Memory B cell (primary cell): Measurements from ENCODE around the gene LOXHD1.

Source experiments
- ATAC-seq: fragments of 150-1000 bp; cut with Tn5 transposase; 2 replicates; pipeline ENCODE4 v1.10.0; 2021; ENCODE audit warnings: low read depth, mild to moderate bottlenecking, moderate library complexity
- DNase-seq, 2 donors: peaks; one replicate each; pipeline ENCODE4 v3.0.0; 2022; ENCODE audit warnings: low spot score in 2 of 2
- H3K27ac Mint-ChIP-seq: one replicate; pipeline ENCODE4 v1.8.0; 2022; ENCODE audit warnings: mild to moderate bottlenecking, moderate library complexity, mixed read lengths
- H3K27me3 Mint-ChIP-seq: one replicate; pipeline ENCODE4 v1.8.0; 2022; ENCODE audit warnings: mixed read lengths
- H3K36me3 Mint-ChIP-seq: one replicate; pipeline ENCODE4 v1.8.0; 2022; ENCODE audit warnings: mild to moderate bottlenecking, mixed read lengths
- H3K4me1 Mint-ChIP-seq: one replicate; pipeline ENCODE4 v1.8.0; 2022; ENCODE audit warnings: mixed read lengths
- H3K4me3 Mint-ChIP-seq: one replicate; pipeline ENCODE4 v1.8.0; 2022; ENCODE audit warnings: mild to moderate bottlenecking, moderate library complexity, mixed read lengths
- H3K9me3 Mint-ChIP-seq: one replicate; pipeline ENCODE4 v1.8.0; 2022; ENCODE audit warnings: mixed read lengths

LOXHD1 gene

DNA sequence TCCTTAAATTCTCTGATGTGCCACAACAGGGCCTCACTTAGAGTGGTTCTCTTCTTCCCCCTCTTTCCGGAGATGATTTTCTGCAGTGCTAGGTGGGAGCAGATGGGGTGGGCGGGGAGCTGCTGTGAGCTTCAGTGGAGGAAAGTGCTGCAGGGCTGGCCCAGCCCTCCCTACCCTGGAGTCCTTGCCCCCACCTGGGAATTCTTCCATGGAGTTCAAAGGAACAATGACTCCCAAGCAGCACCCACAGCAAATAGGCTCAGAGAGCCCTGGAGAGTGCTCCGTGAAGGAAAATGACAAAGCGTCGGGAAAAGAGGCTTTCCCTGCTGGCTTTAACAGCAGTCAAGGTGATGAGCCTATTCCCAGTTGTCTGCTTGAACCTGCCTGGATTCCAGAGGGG is 28.8 kb downstream of the LOXHD1 start:
- DNase-seq: no peak
- Mint-ChIP-seq H3K4me1 (peaks cover 3% of the 10 kb centered on the region), H3K27me3 (peaks cover 8% of the 10 kb centered on the region), H3K27ac (no peak overlapping the region), H3K36me3 (no peaks in the 10 kb centered on the region), H3K4me3 (no peak overlapping the region), H3K9me3 (no peaks in the 10 kb centered on the region)
- no peak for ATAC-seq

DNA sequence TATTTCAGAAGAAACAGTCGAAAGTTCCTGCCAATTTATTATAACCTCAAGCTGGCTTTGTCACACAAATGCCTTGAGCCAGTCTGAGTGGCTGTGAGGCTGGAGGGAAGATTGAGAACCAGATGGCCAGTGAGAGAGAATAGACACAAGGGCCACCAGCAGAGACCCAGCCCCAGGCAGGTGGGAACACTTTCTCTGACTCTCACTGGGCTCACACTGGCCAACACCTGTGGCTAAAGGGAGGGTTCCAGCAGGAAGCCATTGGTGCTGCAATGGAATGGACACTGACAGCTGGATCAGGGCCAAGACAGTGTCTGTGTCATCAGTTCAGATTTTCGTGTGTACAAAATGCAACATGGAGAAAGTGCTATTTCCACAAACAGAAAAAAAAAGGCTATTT is 29.9 kb downstream of the LOXHD1 start:
- H3K27ac Mint-ChIP-seq: no peak overlapping the region
- H3K4me3 Mint-ChIP-seq: no peak overlapping the region
- H3K27me3 Mint-ChIP-seq: peaks cover 8% of the 10 kb centered on the region
- no peaks in the 10 kb centered on the region for H3K36me3 Mint-ChIP-seq
- no peaks in the 10 kb centered on the region for H3K9me3 Mint-ChIP-seq
- DNase-seq (no peak), ATAC-seq (no peak)
- H3K4me1 Mint-ChIP-seq: peaks cover 3% of the 10 kb centered on the region

DNA sequence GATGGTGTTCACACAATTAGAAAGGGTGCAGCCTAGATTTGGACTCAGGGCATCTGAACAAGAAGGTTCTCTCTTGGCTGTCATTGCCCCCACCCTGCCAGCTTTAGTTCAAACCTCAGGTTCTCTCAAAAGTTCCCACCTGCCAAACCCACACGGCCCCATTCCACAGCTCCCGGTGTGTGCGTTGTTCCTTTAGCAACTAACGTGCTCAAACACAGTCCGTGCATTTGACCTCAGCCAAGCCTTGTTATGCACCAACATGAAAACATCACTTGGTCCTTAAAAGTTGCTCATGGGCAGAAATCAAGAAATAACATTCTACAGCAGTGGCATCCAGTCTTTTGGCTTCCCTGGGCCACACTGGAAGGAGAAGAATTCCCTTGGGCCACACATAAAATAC is 32.0 kb downstream of the LOXHD1 start:
- DNase-seq (no peak), ATAC-seq (no peak)
- Mint-ChIP-seq H3K36me3 (no peaks in the 10 kb centered on the region), H3K4me1 (peaks cover 3% of the 10 kb centered on the region), H3K27ac (no peak overlapping the region), H3K4me3 (no peak overlapping the region), H3K9me3 (no peaks in the 10 kb centered on the region), H3K27me3 (peaks cover 5% of the 10 kb centered on the region)

GRCh38 chr18:46624127-46624526 is 32.9 kb downstream of the LOXHD1 start:
- Mint-ChIP-seq H3K4me3 (no peak overlapping the region), H3K27me3 (peaks cover 7% of the 10 kb centered on the region), H3K4me1 (peaks cover 3% of the 10 kb centered on the region), H3K27ac (no peak overlapping the region), H3K36me3 (no peaks in the 10 kb centered on the region), H3K9me3 (no peaks in the 10 kb centered on the region)
- DNase-seq (no peak), ATAC-seq (no peak)

DNA sequence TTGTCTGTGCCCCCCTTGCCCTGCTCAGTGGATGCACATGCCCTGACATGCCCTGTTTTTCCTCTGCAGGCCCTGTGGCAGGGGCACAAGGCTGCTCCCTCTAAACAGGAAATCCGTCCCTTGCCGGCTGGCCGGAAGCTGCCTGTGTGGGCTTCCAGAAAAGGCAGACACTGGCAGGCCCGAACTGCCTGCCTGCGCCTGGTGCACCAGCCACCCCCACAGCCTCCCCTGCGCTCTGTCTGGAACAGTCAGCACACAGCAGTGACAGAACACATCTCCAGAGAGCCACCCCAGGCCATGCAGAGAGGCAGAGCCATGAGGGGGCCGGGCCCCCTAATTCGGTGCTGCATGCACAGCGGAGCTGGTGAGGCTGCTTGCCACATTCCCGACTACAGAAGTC is 33.5 kb downstream of the LOXHD1 start:
- Mint-ChIP-seq H3K9me3 (no peaks in the 10 kb centered on the region), H3K36me3 (no peaks in the 10 kb centered on the region), H3K4me3 (no peak overlapping the region), H3K4me1 (peaks cover 3% of the 10 kb centered on the region), H3K27me3 (peaks cover 8% of the 10 kb centered on the region), H3K27ac (no peak overlapping the region)
- ATAC-seq: no peak
- DNase-seq: no peak

DNA sequence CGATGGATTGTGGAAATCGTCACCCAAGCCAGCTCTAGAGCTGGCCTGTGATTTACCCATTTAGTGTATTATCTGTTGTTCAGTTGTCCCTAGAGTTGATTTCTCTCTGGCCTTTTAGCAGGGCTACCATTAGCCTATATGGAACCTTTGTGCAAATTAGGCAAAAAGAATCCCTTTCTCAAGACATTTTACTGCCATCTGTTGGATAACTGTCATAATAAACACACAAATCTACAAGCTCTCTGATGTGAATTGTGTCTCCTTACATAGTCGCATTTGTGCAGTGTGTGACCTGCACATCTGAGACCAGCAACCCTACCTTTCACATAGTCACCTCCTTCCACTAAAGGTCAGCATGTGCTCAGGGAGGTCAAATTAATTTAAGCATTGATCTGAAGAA is 34.0 kb downstream of the LOXHD1 start:
- Mint-ChIP-seq H3K4me1 (peaks cover 3% of the 10 kb centered on the region), H3K36me3 (no peaks in the 10 kb centered on the region), H3K27me3 (peaks cover 10% of the 10 kb centered on the region), H3K27ac (no peak overlapping the region), H3K4me3 (no peak overlapping the region), H3K9me3 (no peaks in the 10 kb centered on the region)
- ATAC-seq: no peak
- no peak for DNase-seq

- H3K36me3 Mint-ChIP-seq: no peaks in the 10 kb centered on the region
- ATAC-seq (no peak), DNase-seq (no peak)
- no peak overlapping the region for H3K4me3 Mint-ChIP-seq
- peaks cover 14% of the 10 kb centered on the region for H3K27me3 Mint-ChIP-seq
- H3K4me1 Mint-ChIP-seq: peaks cover 3% of the 10 kb centered on the region
- H3K27ac Mint-ChIP-seq: no peak overlapping the region
- H3K9me3 Mint-ChIP-seq: no peaks in the 10 kb centered on the region
Measured at GRCh38 chr18:46622451-46622850, 34.6 kb downstream of the LOXHD1 start.

DNA sequence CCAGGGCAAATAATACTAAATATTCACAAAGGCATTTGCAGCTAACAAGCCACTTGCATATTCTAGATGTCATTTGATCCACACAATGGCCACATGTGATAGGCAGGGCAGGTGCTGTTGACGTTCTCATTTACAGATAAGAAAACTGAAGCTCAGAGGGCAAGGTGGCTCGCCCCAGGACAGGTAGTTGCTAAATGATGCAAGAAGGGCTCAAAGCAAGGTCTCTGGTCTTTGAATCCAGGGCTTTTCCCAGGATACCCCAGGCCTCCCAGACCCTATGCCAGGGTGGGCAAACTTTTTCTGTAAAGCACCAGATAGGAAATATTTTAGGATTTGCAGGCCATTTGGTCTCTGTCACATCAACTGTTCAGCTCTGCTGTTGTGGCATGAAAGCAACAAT is 35.1 kb downstream of the LOXHD1 start:
- H3K4me3 Mint-ChIP-seq: no peak overlapping the region

GRCh38 chr18:46621111-46621766 is 35.8 kb downstream of the LOXHD1 start:
- Mint-ChIP-seq H3K36me3 (no peaks in the 10 kb centered on the region), H3K27me3 (peaks cover 14% of the 10 kb centered on the region), H3K9me3 (no peaks in the 10 kb centered on the region), H3K4me1 (peaks cover 3% of the 10 kb centered on the region), H3K27ac (no peak overlapping the region), H3K4me3 (no peak overlapping the region)
- DNase-seq: no peak
- no peak for ATAC-seq

More for the DNA sequence above, 35.1 kb downstream of the LOXHD1 start:
- ATAC-seq: no peak
- peaks cover 14% of the 10 kb centered on the region for H3K27me3 Mint-ChIP-seq
- H3K9me3 Mint-ChIP-seq: no peaks in the 10 kb centered on the region
- DNase-seq: no peak
- H3K4me1 Mint-ChIP-seq: peaks cover 3% of the 10 kb centered on the region
- no peak overlapping the region for H3K27ac Mint-ChIP-seq
- H3K36me3 Mint-ChIP-seq: no peaks in the 10 kb centered on the region

GRCh38 chr18:46619559-46619958 is 37.5 kb downstream of the LOXHD1 start:
- Mint-ChIP-seq H3K36me3 (no peaks in the 10 kb centered on the region), H3K4me3 (no peak overlapping the region), H3K9me3 (no peaks in the 10 kb centered on the region), H3K4me1 (peaks cover under 1% of the 10 kb centered on the region), H3K27ac (no peak overlapping the region), H3K27me3 (peaks cover 12% of the 10 kb centered on the region)
- ATAC-seq: no peak
- no peak for DNase-seq

DNA sequence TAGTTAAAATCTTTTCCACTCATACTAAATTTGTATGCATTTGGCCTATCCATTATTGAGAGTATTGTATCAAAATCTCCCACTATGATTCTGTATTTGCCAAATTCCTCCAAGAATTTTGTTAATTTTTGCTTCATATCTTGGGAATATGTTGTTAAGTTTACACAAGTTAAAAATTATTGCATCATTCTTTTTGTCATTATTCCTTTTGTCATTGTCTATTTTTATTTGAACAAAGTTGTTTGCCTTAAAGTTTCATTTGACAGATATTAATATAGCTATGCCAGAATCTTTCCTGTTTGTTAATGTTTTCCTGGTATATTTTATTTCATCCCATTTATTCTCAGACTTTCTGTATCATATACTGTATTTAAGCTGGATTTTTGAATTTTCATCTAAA is 41.3 kb downstream of the LOXHD1 start:
- no peak for ATAC-seq
- no peak overlapping the region for H3K27ac Mint-ChIP-seq
- H3K27me3 Mint-ChIP-seq: peaks cover 11% of the 10 kb centered on the region
- no peak overlapping the region for H3K4me3 Mint-ChIP-seq
- no peaks in the 10 kb centered on the region for H3K36me3 Mint-ChIP-seq
- no peaks in the 10 kb centered on the region for H3K9me3 Mint-ChIP-seq
- H3K4me1 Mint-ChIP-seq: no peaks in the 10 kb centered on the region
- DNase-seq: no peak

- Mint-ChIP-seq H3K4me1 (no peaks in the 10 kb centered on the region), H3K4me3 (no peak overlapping the region)
- no peak for DNase-seq
Measured at GRCh38 chr18:46609048-46609447, 48.0 kb downstream of the LOXHD1 start.

DNA sequence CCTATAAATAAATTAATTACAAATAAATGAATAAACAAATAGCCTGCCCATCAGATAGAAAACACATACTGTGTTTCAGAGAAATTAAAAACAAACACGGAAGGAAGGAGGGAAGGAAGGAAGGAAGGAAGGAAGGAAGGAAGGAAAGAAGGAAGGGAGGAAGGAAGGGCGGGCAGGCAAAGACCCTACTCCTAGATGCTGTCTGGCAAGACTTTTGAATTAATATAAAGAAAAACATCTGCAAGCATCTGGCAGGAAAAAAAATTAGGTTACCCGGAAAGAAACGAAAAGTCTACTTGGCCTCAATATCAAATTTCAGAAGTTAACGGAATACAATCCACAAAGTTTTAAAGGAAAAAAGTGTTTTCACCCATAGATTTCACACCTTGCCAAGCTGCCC is 49.1 kb downstream of the LOXHD1 start:
- Mint-ChIP-seq H3K27ac (no peak overlapping the region), H3K9me3 (no peaks in the 10 kb centered on the region), H3K4me1 (no peaks in the 10 kb centered on the region), H3K36me3 (no peaks in the 10 kb centered on the region), H3K4me3 (no peak overlapping the region), H3K27me3 (peaks cover 15% of the 10 kb centered on the region)
- DNase-seq: no peak
- ATAC-seq: no peak

More at GRCh38 chr18:46609048-46609447, 48.0 kb downstream of the LOXHD1 start:
- no peaks in the 10 kb centered on the region for H3K36me3 Mint-ChIP-seq
- H3K9me3 Mint-ChIP-seq: no peaks in the 10 kb centered on the region
- ATAC-seq: no peak
- H3K27ac Mint-ChIP-seq: no peak overlapping the region
- peaks cover 10% of the 10 kb centered on the region for H3K27me3 Mint-ChIP-seq

DNA sequence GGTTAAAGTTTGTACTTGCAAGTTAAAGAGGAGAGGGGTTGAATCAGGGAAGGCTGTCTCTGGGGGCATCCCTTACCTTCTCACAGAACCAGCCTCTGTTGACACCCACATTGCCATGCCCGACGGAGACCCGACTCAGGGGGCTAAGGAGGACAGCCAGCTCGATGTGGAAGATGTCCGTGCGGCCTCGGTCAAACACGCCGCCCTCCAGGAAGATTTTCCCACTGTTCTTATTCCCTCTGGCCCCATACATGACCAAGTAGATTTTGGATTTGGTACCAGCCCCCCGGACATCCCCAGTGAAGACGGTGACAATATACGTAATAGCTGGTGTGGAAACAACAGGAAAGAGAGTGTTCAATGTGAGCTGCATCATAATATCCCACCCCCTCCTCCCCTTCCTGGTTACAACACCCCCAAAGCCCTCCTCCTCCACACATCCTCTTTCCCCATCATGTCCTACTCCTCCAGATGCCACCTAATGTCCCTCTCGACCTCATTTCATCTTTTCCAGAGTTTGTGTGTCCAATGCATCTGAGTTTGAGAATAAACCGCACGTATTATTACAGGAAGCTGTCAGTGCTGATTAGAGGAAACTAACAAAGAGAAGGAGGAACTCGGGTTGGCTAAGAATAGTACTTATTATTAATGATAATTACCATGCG is 55.7 kb downstream of the LOXHD1 start:
- H3K27ac Mint-ChIP-seq: no peak overlapping the region
- H3K4me3 Mint-ChIP-seq: no peak overlapping the region
- H3K4me1 Mint-ChIP-seq: no peaks in the 10 kb centered on the region
- peaks cover 18% of the 10 kb centered on the region for H3K27me3 Mint-ChIP-seq
- H3K9me3 Mint-ChIP-seq: peaks cover 1% of the 10 kb centered on the region
- ATAC-seq: no peak
- no peaks in the 10 kb centered on the region for H3K36me3 Mint-ChIP-seq
- no peak for DNase-seq

DNA sequence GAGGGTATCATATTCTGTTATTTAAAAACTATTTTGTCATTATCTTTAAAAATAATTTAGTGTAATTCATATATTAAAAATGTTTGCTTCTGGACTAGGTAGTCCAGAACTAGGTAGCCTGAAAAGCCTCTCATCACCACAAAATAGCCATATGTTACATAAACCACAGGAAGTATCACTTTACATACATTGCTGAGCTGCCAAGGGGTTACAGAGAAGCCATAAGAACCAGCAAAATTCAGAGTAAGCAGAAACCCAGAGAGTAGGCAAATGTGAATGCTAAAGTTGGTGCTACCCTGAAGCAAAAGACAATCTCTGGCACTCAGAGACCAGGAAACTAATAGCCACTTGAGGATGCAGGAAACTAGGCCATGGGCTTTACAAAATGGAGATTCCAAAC is 60.9 kb downstream of the LOXHD1 start:
- no peaks in the 10 kb centered on the region for H3K36me3 Mint-ChIP-seq
- no peak overlapping the region for H3K27ac Mint-ChIP-seq
- ATAC-seq: no peak
- H3K9me3 Mint-ChIP-seq: peaks cover 1% of the 10 kb centered on the region
- no peak for DNase-seq
- H3K27me3 Mint-ChIP-seq: peaks cover 9% of the 10 kb centered on the region
- H3K4me1 Mint-ChIP-seq: no peaks in the 10 kb centered on the region
- H3K4me3 Mint-ChIP-seq: no peak overlapping the region
